ENCODE measurements around the gene ZNF536. TPM values are rescaled to one million over a fixed set of nuclear protein-coding genes. Genes with fewer than 3 reads are reported as not detected.

The ZNF536 gene
- total and polyA plus RNA-seq, 9 of the 15 experiments (the other 6 are each of a cell fraction or from before 2014, with no cell fraction given) = not detected

- TF ChIP-seq HMBOX1 (IDR thresholded peaks at IDR 0.05) = no peak
These were observed 224.7 kb downstream of the ZNF536 start (continued) for GRCh38 chr19:30596813-30597399.

- Histone ChIP-seq H3K4me2 (ENCODE audit: insufficient read depth, low read length) (no peak overlapping the region), H3K9ac (ENCODE audit: insufficient read depth in 1 of 2, low read depth in 2 of 2, low read length in 2 of 2) (no peak overlapping the region), H2AFZ (ENCODE audit: low read depth, low read length) (no peak overlapping the region), H3K27me3 (ENCODE audit: control insufficient read depth in 2 of 2, insufficient read depth in 2 of 2, low read length in 2 of 2) (peaks cover 0 to 6% of the 10 kb centered on the region in 2 experiments; a peak in 1 of 5 replicates), H4K20me1 (replicated peaks; ENCODE audit: control insufficient read depth, insufficient read depth, low read length) (no peaks in the 10 kb centered on the region; the same call in 1 of the 2 replicates), H3K9me3 (replicated peaks; ENCODE audit: control insufficient read depth, insufficient read depth, low read depth, low read length) (no peaks in the 10 kb centered on the region), H3K4me1 (replicated peaks in 1 of 2; ENCODE audit: control insufficient read depth in 2 of 2, insufficient read depth in 2 of 2, low read length in 2 of 2) (no peaks in the 10 kb centered on the region), H3K36me3 (ENCODE audit: control insufficient read depth, insufficient read depth, low read length) (no peaks in the 10 kb centered on the region), H3K27ac (ENCODE audit: extremely low read depth, low read depth, low read length) (no peak overlapping the region), H3K9me1 (ENCODE audit: control insufficient read depth, insufficient read depth, low read length) (no peaks in the 10 kb centered on the region), H3K79me2 (ENCODE audit: control insufficient read depth, insufficient read depth, low read length) (no peaks in the 10 kb centered on the region), H3K4me3 (no peak overlapping the region)
- no TSS peak for BruUV-seq (replicated peaks)
- DNase-seq (ENCODE audit: extremely low read depth in 1 of 4, low spot score in 3 of 4) (no peak), FAIRE-seq (no peak), ATAC-seq (no peak)
- TF ChIP-seq TCF7L2 (IDR thresholded peaks at IDR 0.05; ENCODE audit: low read depth, low read length) (no peak), RFX5 (IDR thresholded peaks at IDR 0.05; ENCODE audit: low read depth, low read length) (no peak), ZNF561 (CRISPR knock-in tag; conservative IDR thresholded peaks at IDR 0.05) (no peak), HBP1 (CRISPR knock-in tag; IDR thresholded peaks at IDR 0.05) (no peak), SAP30 (IDR thresholded peaks at IDR 0.05; ENCODE audit: borderline replicate concordance, insufficient read depth, low read depth, low read length, poor library complexity, severe bottlenecking) (no peak), ZNF124 (CRISPR knock-in tag; IDR thresholded peaks at IDR 0.05) (no peak), GTF2E2 (tag; IDR thresholded peaks at IDR 0.05) (no peak), ADNP (tag; IDR thresholded peaks at IDR 0.05) (no peak), KLF13 (tag; IDR thresholded peaks at IDR 0.05; ENCODE audit: borderline replicate concordance, low read depth) (no peak), CEBPB (tag; IDR thresholded peaks at IDR 0.05) (no peak), STAG1 (CRISPR knock-in tag; IDR thresholded peaks at IDR 0.05; ENCODE audit: borderline replicate concordance) (no peak), KDM5B (IDR thresholded peaks at IDR 0.05; ENCODE audit: insufficient replicate concordance, low read depth, low read length) (no peak), TBL1XR1 (IDR thresholded peaks at IDR 0.05; ENCODE audit: low read length in 2 of 2) (no peak), BCL6 (CRISPR knock-in tag; IDR thresholded peaks at IDR 0.05) (no peak)
- POLR2A ChIA-PET = no interaction called here
- CTCF ChIA-PET (ENCODE audit: low intra/inter-chr PET ratio) = no interaction called here
- in situ Hi-C loops (cut with MboI) (no loop called here), intact Hi-C loops (cut with micrococcal nuclease) (no loop called here)
These were observed 226.5 kb downstream of the ZNF536 start for GRCh38 chr19:30598688-30599087.
